HCT116 (cell line): ENCODE measurements around the gene OTUD5. TPM values are rescaled to one million over a fixed set of nuclear protein-coding genes. Genes with fewer than 3 reads are reported as not detected.
A peak's percentile ranks its signal among the peaks of the same experiment; 100 is the strongest.

Source experiments
- ATAC-seq: fragments of 200-7000 bp; cut with Tn5 transposase; 2 replicates; pipeline ENCODE4 v1.9.1; 2020; ENCODE audit warnings: mild to moderate bottlenecking, moderate library complexity
- BruUV-seq: library from RNA; stranded (reverse); fragments of 400-500 nt; replicated peaks from 2 replicates; lab custom pipeline; 2021; lab: Mats Ljungman, UMichigan
- CTCF ChIA-PET: fragments of 300-600 bp; sonication (Branson Sonifier 250); formaldehyde crosslinking; loops from one replicate; lab custom pipeline; 2021; ENCODE audit warnings: antibody characterized with exemption; lab: Charles Lee
- POLR2A ChIA-PET: fragments of 300-600, 350-600 bp; sonication (Branson Sonifier 250); formaldehyde crosslinking; loops from one replicate; lab custom pipeline; 2021; ENCODE audit warnings: antibody characterized with exemption; lab: Charles Lee
- RAD21 ChIA-PET, 2 experiments: fragments of 300-600 bp; sonication (Branson Sonifier 250); formaldehyde crosslinking; loops; one replicate each; lab custom pipeline; 2023; ENCODE audit warnings: low total read pairs in 2 of 2; ENCODE audit not compliant: uncharacterized antibody in 2 of 2, unreplicated experiment in 2 of 2, low non-redundant PET in 1 of 2; lab: Charles Lee
- DNase-seq: peaks from one replicate; pipeline ENCODE4 v3.0.0-alpha.2; 2010; ENCODE audit warnings: low read depth, low spot score
- H2AFZ ChIP-seq: fragments of 200-600 bp; shearing (Covaris generic), sonication (generic); 2 replicates; pipeline ENCODE4 v1.6.1; 2017; ENCODE audit warnings: low read depth, mixed run types, mixed read lengths, antibody characterized with exemption, low read length; ENCODE audit not compliant: poor library complexity, severe bottlenecking
- H3K27ac ChIP-seq: 2 replicates; pipeline ENCODE4 v1.5.1; 2012; ENCODE audit warnings: low read depth, low read length
- H3K27me3 ChIP-seq: fragments of 200-600 bp; sonication (generic); 2 replicates; pipeline ENCODE4 v1.6.1; 2016; ENCODE audit warnings: mixed run types, low read length, mixed read lengths; ENCODE audit not compliant: insufficient read depth
- H3K36me3 ChIP-seq, 2 experiments: fragments of 200-500 bp in 1 of 2; fragments of 200-600 bp in 1 of 2; sonication (Bioruptor generic) in 1 of 2; sonication (generic) in 1 of 2; 2 replicates each; pipeline versions ENCODE4 v1.5.1 to v1.6.1; 2014 to 2016; ENCODE audit warnings: low read length in 2 of 2, inconsistent platforms in 1 of 2, mixed read lengths in 1 of 2, mixed run types in 1 of 2; ENCODE audit not compliant: insufficient read depth in 2 of 2, control insufficient read depth in 1 of 2
- H3K4me1 ChIP-seq, 2 experiments: fragments of 200-600 bp in 1 of 2; sonication (generic) in 1 of 2; 2 replicates each; pipeline versions ENCODE4 v1.5.1 to v1.6.1; 2012 to 2017; ENCODE audit warnings: low read length in 2 of 2, inconsistent platforms in 1 of 2, mild to moderate bottlenecking in 1 of 2, mixed read lengths in 1 of 2, mixed run types in 1 of 2, moderate library complexity in 1 of 2; ENCODE audit not compliant: insufficient read depth in 2 of 2, control insufficient read depth in 1 of 2
- H3K4me2 ChIP-seq: fragments of 200-600 bp; sonication (generic); 2 replicates; pipeline ENCODE4 v1.6.1; 2017; ENCODE audit warnings: mixed run types, low read length, mixed read lengths
- H3K4me3 ChIP-seq, 2 experiments: fragments of 200-600 bp in 1 of 2; sonication (generic) in 1 of 2; replicated peaks in 1 of 2; 2 replicates each; pipeline ENCODE4 v1.5.1; 2011 to 2016; ENCODE audit warnings: low read length in 2 of 2, control low read depth in 1 of 2, low read depth in 1 of 2, mild to moderate bottlenecking in 1 of 2, mixed read lengths in 1 of 2, mixed run types in 1 of 2
- H3K79me2 ChIP-seq: fragments of 200-600 bp; sonication (generic); 2 replicates; pipeline ENCODE4 v1.6.1; 2017; ENCODE audit warnings: mild to moderate bottlenecking, mixed run types, low read length, moderate library complexity, mixed read lengths; ENCODE audit not compliant: insufficient read depth
- H3K9ac ChIP-seq: fragments of 200-600 bp; sonication (generic); 2 replicates; pipeline ENCODE4 v1.6.1; 2016; ENCODE audit warnings: low read length, mixed read lengths
- H3K9me2 ChIP-seq: fragments of 200-600 bp; sonication (generic), shearing (Covaris generic); 2 replicates; pipeline ENCODE4 v1.6.1; 2017; ENCODE audit warnings: mixed run types, mild to moderate bottlenecking, moderate library complexity; ENCODE audit not compliant: insufficient read depth
- H3K9me3 ChIP-seq, 2 experiments: fragments of 200-500 bp in 1 of 2; fragments of 200-600 bp in 1 of 2; sonication (Bioruptor generic) in 1 of 2; sonication (generic) in 1 of 2; 2 replicates each; pipeline ENCODE4 v1.6.1; 2014 to 2017; ENCODE audit warnings: low read length in 2 of 2, mixed read lengths in 2 of 2, inconsistent platforms in 1 of 2, low read depth in 1 of 2, mild to moderate bottlenecking in 1 of 2, mixed run types in 1 of 2, moderate library complexity in 1 of 2; ENCODE audit not compliant: control insufficient read depth in 1 of 2, insufficient read depth in 1 of 2
- H4K20me1 ChIP-seq: fragments of 200-600 bp; sonication (generic), shearing (Covaris generic); 2 replicates; pipeline ENCODE4 v1.6.1; 2017; ENCODE audit warnings: mixed run types, mild to moderate bottlenecking, moderate library complexity; ENCODE audit not compliant: insufficient read depth
- RAD21 ChIP-seq: IDR thresholded peaks from 2 replicates; pipeline ENCODE4 v1.6.1; 2012; ENCODE audit warnings: low read depth, mild to moderate bottlenecking
- intact Hi-C: fragments of 100-400 bp; cut with micrococcal nuclease; formaldehyde crosslinking; loops from 2 replicates; pipeline ENCODE4 v1.10.0; 2022
- total RNA-seq: library from RNA; stranded (reverse); gene quantifications from one replicate; pipeline ENCODE4 v1.2.1, GENCODE V29; 2021; ENCODE audit not compliant: unreplicated experiment
- TF ChIP-seq, protein P1 (sequence below): IDR thresholded peaks from 2 replicates; pipeline ENCODE4 v1.6.1; 2012; ENCODE audit warnings: low read depth
- TF ChIP-seq, protein P2 (sequence below), 3 experiments: fragments of 200-600 bp in 1 of 3; sonication (generic) in 1 of 3; IDR thresholded peaks in 2 of 3; conservative IDR thresholded peaks in 1 of 3; 2 replicates each; pipeline ENCODE4 v1.5.1; 2012 to 2017; ENCODE audit warnings: low read depth in 2 of 3, low read length in 2 of 3, antibody characterized with exemption in 1 of 3, borderline replicate concordance in 1 of 3, control low read depth in 1 of 3, mild to moderate bottlenecking in 1 of 3, mixed read lengths in 1 of 3, mixed run types in 1 of 3, moderate library complexity in 1 of 3; ENCODE audit not compliant: insufficient read depth in 1 of 3

The OTUD5 gene
- total RNA-seq, 1 experiment from 2014 or later, result 42.6 TPM

GRCh38 chrX:48972220-48973164 is 15.1 kb upstream of the OTUD5 start:
- Histone ChIP-seq H3K36me3 (no peaks in the 10 kb centered on the region), H2AFZ (no peak overlapping the region), H3K4me1 (peaks cover 0 to under 1% of the 10 kb centered on the region in 2 experiments; a peak in 1 of 4 replicates), H3K9me2 (no peaks in the 10 kb centered on the region), H3K4me3 (no peak overlapping the region), H3K27ac (no peak overlapping the region), H3K79me2 (no peaks in the 10 kb centered on the region), H3K9me3 (no peaks in the 10 kb centered on the region), H4K20me1 (no peaks in the 10 kb centered on the region), H3K4me2 (no peak overlapping the region), H3K27me3 (no peaks in the 10 kb centered on the region), H3K9ac (no peak overlapping the region)
- DNase-seq, result peak; percentile 10
- ChIA-PET POLR2A (interaction anchor here (1.0 kb wide), 1 partner anchor 14 kb away, joined by 4 read pairs; the partner anchor contains the start of gene OTUD5), RAD21 (no interaction called here), CTCF (no interaction called here)
- no TSS peak for BruUV-seq
- ATAC-seq, result peak; percentile 91
- TF ChIP-seq, protein P1, sequence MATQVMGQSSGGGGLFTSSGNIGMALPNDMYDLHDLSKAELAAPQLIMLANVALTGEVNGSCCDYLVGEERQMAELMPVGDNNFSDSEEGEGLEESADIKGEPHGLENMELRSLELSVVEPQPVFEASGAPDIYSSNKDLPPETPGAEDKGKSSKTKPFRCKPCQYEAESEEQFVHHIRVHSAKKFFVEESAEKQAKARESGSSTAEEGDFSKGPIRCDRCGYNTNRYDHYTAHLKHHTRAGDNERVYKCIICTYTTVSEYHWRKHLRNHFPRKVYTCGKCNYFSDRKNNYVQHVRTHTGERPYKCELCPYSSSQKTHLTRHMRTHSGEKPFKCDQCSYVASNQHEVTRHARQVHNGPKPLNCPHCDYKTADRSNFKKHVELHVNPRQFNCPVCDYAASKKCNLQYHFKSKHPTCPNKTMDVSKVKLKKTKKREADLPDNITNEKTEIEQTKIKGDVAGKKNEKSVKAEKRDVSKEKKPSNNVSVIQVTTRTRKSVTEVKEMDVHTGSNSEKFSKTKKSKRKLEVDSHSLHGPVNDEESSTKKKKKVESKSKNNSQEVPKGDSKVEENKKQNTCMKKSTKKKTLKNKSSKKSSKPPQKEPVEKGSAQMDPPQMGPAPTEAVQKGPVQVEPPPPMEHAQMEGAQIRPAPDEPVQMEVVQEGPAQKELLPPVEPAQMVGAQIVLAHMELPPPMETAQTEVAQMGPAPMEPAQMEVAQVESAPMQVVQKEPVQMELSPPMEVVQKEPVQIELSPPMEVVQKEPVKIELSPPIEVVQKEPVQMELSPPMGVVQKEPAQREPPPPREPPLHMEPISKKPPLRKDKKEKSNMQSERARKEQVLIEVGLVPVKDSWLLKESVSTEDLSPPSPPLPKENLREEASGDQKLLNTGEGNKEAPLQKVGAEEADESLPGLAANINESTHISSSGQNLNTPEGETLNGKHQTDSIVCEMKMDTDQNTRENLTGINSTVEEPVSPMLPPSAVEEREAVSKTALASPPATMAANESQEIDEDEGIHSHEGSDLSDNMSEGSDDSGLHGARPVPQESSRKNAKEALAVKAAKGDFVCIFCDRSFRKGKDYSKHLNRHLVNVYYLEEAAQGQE, result no peak
- TF ChIP-seq, protein P2, sequence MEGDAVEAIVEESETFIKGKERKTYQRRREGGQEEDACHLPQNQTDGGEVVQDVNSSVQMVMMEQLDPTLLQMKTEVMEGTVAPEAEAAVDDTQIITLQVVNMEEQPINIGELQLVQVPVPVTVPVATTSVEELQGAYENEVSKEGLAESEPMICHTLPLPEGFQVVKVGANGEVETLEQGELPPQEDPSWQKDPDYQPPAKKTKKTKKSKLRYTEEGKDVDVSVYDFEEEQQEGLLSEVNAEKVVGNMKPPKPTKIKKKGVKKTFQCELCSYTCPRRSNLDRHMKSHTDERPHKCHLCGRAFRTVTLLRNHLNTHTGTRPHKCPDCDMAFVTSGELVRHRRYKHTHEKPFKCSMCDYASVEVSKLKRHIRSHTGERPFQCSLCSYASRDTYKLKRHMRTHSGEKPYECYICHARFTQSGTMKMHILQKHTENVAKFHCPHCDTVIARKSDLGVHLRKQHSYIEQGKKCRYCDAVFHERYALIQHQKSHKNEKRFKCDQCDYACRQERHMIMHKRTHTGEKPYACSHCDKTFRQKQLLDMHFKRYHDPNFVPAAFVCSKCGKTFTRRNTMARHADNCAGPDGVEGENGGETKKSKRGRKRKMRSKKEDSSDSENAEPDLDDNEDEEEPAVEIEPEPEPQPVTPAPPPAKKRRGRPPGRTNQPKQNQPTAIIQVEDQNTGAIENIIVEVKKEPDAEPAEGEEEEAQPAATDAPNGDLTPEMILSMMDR (IDR thresholded peaks at IDR 0.05 in 2 of 3, conservative IDR thresholded peaks at IDR 0.05 in 1 of 3; ENCODE audit: borderline replicate concordance in 1 of 3, insufficient read depth in 1 of 3, low read depth in 2 of 3, low read length in 2 of 3), result peak; percentile 40 to 60 (median 58); a peak in 5 of 6 replicates
- TF ChIP-seq RAD21, result peak; percentile 43
- intact Hi-C loops, result loop anchor here (2.0 kb wide), 1 partner anchor 58 kb away; no protein-coding TSS in a partner anchor
